Epithelial cell of prostate (primary cell): ENCODE measurements around the gene ELMOD1.
A peak's percentile ranks its signal among the peaks of the same experiment; 100 is the strongest.

ENCODE experiments used
- DNase-seq: peaks from one replicate; pipeline ENCODE4 v3.0.0-alpha.2; 2011; ENCODE audit warnings: low read depth, low spot score
- H3K27ac ChIP-seq: fragments of 450-650 bp; 2 replicates; pipeline ENCODE4 v1.5.1; 2017; ENCODE audit warnings: mild to moderate bottlenecking

The ELMOD1 gene

GRCh38 chr11:107682171-107682570 is 91.2 kb downstream of the ELMOD1 start:
- DNase-seq, result peak; percentile 82
- no peak overlapping the region for H3K27ac ChIP-seq

DNA sequence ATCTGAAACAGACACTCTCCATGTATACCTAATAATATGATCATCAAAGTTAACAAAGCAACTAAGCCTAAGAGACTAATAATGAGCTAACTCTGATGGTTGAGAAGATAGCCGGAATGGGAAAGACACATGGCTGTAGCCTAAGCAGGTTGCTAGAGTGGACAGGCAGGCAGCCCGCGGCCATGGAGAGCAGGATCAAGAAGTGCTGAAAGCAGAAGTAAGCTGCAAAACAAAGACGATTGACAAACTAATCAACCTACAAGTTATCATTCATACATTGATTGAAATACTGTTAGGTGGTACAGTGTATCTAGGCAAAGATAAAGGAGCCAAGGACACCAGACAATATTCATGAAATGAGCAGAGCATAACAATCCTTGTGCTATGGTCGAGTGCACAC is 91.6 kb downstream of the ELMOD1 start:
- DNase-seq, result no peak
- H3K27ac ChIP-seq, result no peak overlapping the region

- DNase-seq, result no peak
- no peak overlapping the region for H3K27ac ChIP-seq
Observed at GRCh38 chr11:107683061-107683460, 92.1 kb downstream of the ELMOD1 start.

DNA sequence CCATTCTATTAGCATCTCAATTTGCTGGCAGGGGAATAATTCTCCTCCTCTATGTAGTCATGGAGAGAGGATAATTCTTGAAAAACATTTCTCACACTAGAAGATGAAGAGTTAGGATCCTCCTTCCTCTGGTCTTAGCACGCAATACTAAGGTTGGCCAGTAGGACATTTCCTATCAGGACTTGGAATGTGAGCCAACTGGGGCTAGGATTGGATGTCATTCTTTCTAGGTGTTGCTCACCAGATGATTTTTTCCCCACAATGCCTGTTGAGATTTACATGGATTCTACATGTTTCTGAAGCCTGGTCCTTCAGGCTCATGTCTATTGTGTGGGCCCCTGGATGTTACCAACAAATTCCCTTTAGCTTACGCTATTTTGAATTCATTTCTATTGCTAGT is 92.9 kb downstream of the ELMOD1 start:
- DNase-seq, result no peak

GRCh38 chr11:107688322-107688918 is 97.5 kb downstream of the ELMOD1 start:
- DNase-seq, result no peak
- H3K27ac ChIP-seq, result no peak overlapping the region

More for the DNA sequence above, 92.9 kb downstream of the ELMOD1 start:
- H3K27ac ChIP-seq, result no peak overlapping the region

GRCh38 chr11:107689317-107690202 is 98.6 kb downstream of the ELMOD1 start:
- DNase-seq, result no peak
- H3K27ac ChIP-seq, result no peak overlapping the region

GRCh38 chr11:107691000-107691750 is 100.2 kb downstream of the ELMOD1 start:
- H3K27ac ChIP-seq, result no peak overlapping the region
- no peak for DNase-seq

DNA sequence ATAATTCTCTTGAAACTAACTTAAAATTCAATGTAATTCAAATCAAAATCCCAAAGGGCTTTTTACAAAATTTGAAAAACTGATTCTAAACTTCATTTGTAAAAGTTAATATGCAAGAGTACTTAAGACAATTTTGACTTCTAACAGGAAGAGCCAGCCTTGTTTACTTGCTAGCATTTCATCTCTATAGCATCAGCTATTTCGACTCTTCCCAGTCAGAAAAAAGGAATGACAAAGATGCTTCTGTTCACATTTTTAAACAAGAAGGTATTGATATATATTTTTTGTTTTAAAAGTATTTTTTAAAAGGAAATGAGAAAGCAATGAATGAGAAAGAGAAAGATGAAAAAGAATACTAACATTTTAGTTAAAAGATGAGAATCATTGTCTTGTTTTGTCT is 104.5 kb downstream of the ELMOD1 start:
- no peak overlapping the region for H3K27ac ChIP-seq
- DNase-seq, result no peak

- DNase-seq, result peak; percentile 12
- no peak overlapping the region for H3K27ac ChIP-seq
Observed at GRCh38 chr11:107696140-107696539, 105.2 kb downstream of the ELMOD1 start.

DNA sequence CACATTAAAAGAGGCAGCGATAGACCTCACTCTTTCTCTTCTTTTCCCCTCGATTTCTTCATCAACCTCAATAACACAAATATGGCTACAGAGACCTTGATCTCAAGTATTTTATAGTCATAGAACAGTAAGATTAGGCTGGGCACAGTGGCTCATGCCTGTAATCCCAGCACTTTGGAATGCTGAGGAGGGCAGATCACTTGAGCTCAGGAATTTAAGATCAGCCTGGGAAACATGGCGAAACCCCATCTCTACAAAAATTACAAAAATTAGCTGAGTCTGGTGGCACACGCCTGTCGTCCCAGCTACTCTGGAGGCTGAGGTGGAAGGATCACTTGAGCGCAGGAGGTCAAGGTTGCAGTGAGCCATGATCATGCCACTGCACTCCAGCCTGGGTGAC is 106.3 kb downstream of the ELMOD1 start:
- DNase-seq, result no peak
- H3K27ac ChIP-seq, result no peak overlapping the region

DNA sequence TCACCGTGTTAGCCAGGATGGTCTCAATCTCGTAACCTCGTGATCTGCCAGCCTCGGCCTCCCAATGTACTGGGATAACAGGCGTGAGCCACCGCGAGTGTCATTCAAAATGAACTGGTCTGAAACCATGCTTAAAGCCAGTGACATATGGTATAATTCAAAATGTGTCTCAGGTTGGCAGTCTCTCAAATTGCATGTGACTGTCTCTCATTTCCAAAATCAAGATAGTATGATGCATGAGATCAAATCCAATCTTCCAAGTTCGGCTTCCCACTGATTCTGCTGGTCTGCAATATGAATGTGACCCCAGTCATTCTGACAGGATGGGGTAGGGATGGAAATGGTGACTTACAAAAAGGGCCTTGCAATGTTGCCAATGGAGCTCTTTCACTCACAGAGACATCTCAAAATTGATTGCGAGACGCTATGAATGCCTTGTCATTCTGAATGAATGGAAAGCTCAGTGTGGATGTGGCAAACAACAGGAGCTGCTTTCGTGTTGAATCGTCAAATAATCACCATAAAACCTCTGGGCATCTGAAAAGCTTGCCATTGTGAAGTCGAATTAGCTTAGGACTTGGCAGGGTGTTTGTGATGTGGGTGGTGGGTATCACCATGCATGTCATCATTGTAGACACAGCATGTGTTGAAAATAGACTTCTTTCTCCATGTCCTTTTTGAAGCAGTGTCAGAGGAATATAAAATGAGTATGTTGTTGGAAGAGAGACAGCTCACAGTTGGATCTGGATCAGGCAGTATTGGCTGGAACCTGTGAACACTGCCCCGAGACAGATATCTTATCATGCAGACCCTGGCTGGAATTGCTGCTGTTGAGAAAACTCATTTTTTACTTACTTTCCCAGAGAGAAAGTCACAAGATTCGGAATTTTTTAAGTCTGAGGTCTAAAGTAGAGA is 108.7 kb downstream of the ELMOD1 start:
- H3K27ac ChIP-seq, result no peak overlapping the region

DNA sequence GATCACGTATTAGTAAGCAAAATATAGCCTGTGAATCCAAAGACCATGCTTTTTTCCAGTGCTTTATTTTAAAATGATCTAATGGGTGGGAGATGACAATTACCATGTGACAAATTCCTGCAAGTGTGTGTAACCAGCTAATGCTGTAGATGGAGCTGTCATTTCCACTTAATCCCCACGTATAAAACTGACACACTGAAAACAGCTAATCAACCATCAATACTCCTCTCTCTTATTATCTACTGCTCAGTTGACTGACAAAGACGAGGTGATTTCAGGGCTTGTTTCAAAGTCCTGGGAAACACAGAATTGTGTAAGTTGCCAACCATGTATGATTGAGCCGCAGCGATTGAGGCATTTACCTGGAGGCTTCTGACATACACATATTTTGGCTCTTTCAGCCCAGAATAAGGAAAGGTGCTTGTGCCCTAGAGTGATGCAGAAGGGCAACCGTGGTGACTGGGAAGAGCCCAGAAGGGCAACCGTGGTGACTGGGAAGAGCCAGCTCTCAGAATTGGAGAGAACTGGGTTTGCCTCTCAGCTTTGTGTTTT is 111.2 kb downstream of the ELMOD1 start:
- no peak for DNase-seq
- H3K27ac ChIP-seq, result no peak overlapping the region

More for the DNA sequence above, 108.7 kb downstream of the ELMOD1 start:
- DNase-seq, result no peak

DNA sequence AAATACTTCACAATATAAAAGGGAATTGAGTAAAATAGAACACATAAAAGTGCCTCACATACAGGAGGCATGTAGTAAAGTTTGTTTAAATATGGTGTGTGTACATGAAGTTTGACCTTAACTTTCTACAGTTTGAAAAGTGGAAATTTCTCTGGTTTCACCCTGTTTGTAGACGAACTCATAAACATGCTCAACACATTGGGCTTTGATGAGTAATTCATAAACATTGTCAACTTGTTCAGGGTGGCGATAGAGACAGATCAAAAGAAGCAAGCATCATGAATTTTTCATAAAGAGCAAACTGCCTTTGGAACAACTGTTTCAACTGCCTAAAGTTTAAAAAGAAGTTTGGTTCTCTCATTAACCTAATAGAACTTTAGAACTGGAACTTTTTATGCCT is 111.8 kb downstream of the ELMOD1 start:
- no peak for DNase-seq
- no peak overlapping the region for H3K27ac ChIP-seq

- peak overlapping the region; percentile 3 for H3K27ac ChIP-seq
- peak; percentile 22 for DNase-seq
Observed at GRCh38 chr11:107704451-107704850, 113.5 kb downstream of the ELMOD1 start.

DNA sequence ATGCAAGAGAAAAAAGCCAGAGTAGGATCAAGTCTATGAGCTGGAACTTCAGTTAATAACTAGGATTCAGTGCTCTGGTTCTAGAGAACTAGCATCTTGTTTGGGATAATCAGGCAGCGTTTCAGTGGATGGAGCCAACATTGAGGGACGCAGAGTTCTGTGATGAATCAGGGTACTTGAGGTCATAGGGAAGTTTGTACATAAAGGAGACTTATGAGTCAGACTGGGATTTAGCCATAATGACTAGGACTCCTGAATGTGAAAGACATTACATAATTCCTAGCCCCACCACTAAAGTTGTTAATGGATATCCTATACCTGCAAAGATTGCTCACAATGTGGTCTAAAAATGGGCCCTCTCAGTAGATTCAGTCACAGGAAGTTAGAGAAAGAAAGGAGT is 114.1 kb downstream of the ELMOD1 start:
- H3K27ac ChIP-seq, result peak overlapping the region; percentile 3

DNA sequence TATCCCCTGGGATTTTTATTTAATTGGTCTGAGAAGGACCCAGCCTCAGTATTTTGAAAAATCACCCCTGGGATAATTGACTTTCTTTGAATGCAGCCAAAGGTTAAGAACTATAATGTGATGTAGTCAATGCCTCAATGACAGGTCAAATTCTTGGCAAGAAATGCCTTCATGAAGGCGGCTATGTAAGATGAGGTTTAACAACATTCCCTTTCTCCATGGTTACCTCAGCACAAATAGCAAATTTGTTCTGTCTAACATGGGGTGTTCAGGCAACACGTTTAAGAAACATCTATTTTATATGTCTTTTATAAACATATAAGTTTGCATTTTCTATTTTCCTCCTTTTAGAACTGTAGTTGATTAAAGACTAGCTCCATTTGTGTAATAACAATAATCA is 115.6 kb downstream of the ELMOD1 start:
- no peak overlapping the region for H3K27ac ChIP-seq
- no peak for DNase-seq

More for the DNA sequence above, 114.1 kb downstream of the ELMOD1 start:
- peak; percentile 79 for DNase-seq

DNA sequence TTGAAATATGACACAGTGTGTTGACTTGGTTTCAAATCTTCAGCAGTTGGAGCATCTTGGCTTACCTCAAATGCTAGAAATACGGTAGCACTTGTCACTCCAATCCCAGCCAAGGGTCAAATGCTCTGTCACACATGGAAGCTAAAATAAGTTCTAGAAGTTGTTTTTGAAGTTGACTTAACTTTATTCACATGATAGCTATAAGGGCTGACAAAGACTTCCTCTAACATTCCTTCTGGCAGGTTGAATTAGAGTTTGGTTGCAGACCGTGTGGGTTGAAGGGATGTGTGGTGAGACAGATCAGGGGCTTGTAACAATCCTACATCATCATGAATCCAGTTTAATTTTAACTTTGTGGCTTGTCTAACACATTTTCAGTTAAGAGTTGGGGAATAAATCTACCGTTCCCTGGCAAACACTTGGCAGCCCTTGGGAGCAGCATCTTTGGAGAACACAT is 116.3 kb downstream of the ELMOD1 start:
- DNase-seq, result no peak
- H3K27ac ChIP-seq, result no peak overlapping the region

- DNase-seq, result no peak
Observed at GRCh38 chr11:107707807-107708206, 116.9 kb downstream of the ELMOD1 start.

DNA sequence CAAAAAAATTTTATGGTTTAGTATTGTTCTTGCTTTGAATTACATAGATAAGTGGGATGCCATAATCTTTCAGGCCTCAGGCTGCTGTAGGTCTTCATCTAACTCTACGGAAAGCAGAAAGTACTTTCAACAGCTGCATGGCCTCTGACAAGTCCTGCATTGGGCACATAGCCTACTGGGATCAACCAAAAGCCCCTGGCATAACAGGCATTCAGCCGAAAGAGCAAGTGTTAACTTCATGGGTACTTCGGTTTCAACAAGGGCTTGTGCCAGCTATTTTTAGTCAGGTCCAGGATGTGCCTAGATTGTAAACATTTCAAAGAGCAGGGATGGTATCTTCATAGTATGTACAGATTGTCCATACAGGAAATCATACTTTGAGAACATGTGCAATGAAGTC is 117.8 kb downstream of the ELMOD1 start:
- no peak overlapping the region for H3K27ac ChIP-seq
- DNase-seq, result no peak

More at GRCh38 chr11:107707807-107708206, 116.9 kb downstream of the ELMOD1 start:
- H3K27ac ChIP-seq, result no peak overlapping the region
